Spleen (tissue), 11 donors: ENCODE results near the gene CCDC170. TPM values are rescaled to one million over a fixed set of nuclear protein-coding genes. Genes with fewer than 3 reads are reported as not detected.
A peak's percentile ranks its signal among the peaks of the same experiment; 100 is the strongest.

Source experiments
- DNase-seq: peaks from one replicate; pipeline ENCODE4 v3.0.0-alpha.2; 2020
- H3K27ac ChIP-seq, 8 donors: fragments of 200-600 bp; sonication (generic) in 7 of 8; 1 replicate in 4 of 8; 2 replicates in 4 of 8; pipeline versions ENCODE4 v1.5.0 to v1.8.0; 2016 to 2021; ENCODE audit warnings: inconsistent platforms in 4 of 8, mild to moderate bottlenecking in 4 of 8, moderate library complexity in 1 of 8
- H3K27me3 ChIP-seq, 7 donors: fragments of 200-600 bp; sonication (generic) in 6 of 7; replicated peaks in 1 of 7; 1 replicate in 4 of 7; 2 replicates in 3 of 7; pipeline versions ENCODE4 v1.5.0 to v1.8.0; 2016 to 2021; ENCODE audit warnings: inconsistent platforms in 3 of 7, mild to moderate bottlenecking in 1 of 7
- H3K36me3 ChIP-seq, 6 donors: fragments of 200-600 bp; sonication (generic) in 5 of 6; 1 replicate in 4 of 6; 2 replicates in 2 of 6; pipeline versions ENCODE4 v1.5.0 to v1.8.0; 2016 to 2021; ENCODE audit warnings: inconsistent platforms in 2 of 6
- H3K4me1 ChIP-seq, 6 donors: fragments of 200-600 bp; sonication (generic) in 5 of 6; 1 replicate in 3 of 6; 2 replicates in 3 of 6; pipeline versions ENCODE4 v1.5.0 to v1.8.0; 2016 to 2021; ENCODE audit warnings: inconsistent platforms in 3 of 6
- H3K4me3 ChIP-seq, 8 donors: fragments of 200-600 bp; sonication (generic) in 7 of 8; 1 replicate in 4 of 8; 2 replicates in 4 of 8; pipeline versions ENCODE4 v1.5.0 to v1.8.0; 2016 to 2021; ENCODE audit warnings: inconsistent platforms in 4 of 8, mild to moderate bottlenecking in 4 of 8, moderate library complexity in 2 of 8
- H3K9me3 ChIP-seq, 8 donors: fragments of 200-600 bp; sonication (generic) in 7 of 8; 1 replicate in 4 of 8; 2 replicates in 4 of 8; pipeline versions ENCODE4 v1.5.0 to v1.8.0; 2016 to 2021; ENCODE audit warnings: inconsistent platforms in 4 of 8
- POLR2A ChIP-seq, 3 donors: fragments of 450-650 bp; IDR thresholded peaks; one replicate each; pipeline ENCODE4 v1.5.1; 2017; ENCODE audit warnings: antibody characterized with exemption in 3 of 3, mild to moderate bottlenecking in 1 of 3
- POLR2AphosphoS5 ChIP-seq, 3 donors: sonication (generic); formaldehyde crosslinking; IDR thresholded peaks; one replicate each; pipeline ENCODE4 v1.5.1; 2017; ENCODE audit warnings: antibody characterized with exemption in 3 of 3
- WGBS, 5 donors: extraction: QIAGEN DNeasy Blood & Tissue Kit in 3 of 5; methylation state at CpG; one replicate each; pipeline versions ENCODE4 v1.1.5 to v1.1.7; 2013 to 2018; 5-methylcytosine and 5-hydroxymethylcytosine counted together
- intact Hi-C: fragments of 100-400 bp; cut with DNase I; formaldehyde crosslinking; loops from one replicate; pipeline ENCODE4 v1.15.0; 2023; ENCODE audit warnings: low total_unique reads
- polyA plus RNA-seq, 3 donors: library from polyadenylated mRNA; stranded (reverse); fragments of 200-250 nt; gene quantifications; one replicate each; pipeline ENCODE4 v1.2.1, GENCODE V29; 2013
- total RNA-seq, 7 donors: library from RNA; depleted of rRNA in 3 of 7; stranded (reverse); fragments of >200 nt in 3 of 7; fragmentation: NEBNext Ultra II Directional in 4 of 7; extraction: Animal tissue kit (Norgen Biotek cat#: 25700) in 4 of 7; gene quantifications; one replicate each; pipeline versions ENCODE4 v1.1.0 to v1.2.1, GENCODE V29; 2016 to 2021
- TF ChIP-seq, protein P1 (sequence below), 11 experiments: fragments of 200-600 bp in 7 of 11; fragments of 450-650 bp in 4 of 11; sonication (generic) in 4 of 11; IDR thresholded peaks in 8 of 11; conservative IDR thresholded peaks in 3 of 11; 1 replicate in 7 of 11; 2 replicates in 4 of 11; pipeline versions ENCODE4 v1.4.0 to v1.8.0; 2016 to 2021; ENCODE audit warnings: antibody characterized with exemption in 11 of 11, inconsistent platforms in 4 of 11, mild to moderate bottlenecking in 1 of 11
- donor health status: healthy with polysubstance abuse.
- donor health status: DM: no; HTN: no; CAD: no; lungs with moderate emphysema.
- donor health status: DM: no; HTN: no; CAD: no.
- donor health status: Bipolar disorder and iron deficiency.
- donor health status: healthy.
- donor health status: DM: no; HTN: no; CAD: no.
- donor health status: DM: yes; HTN: yes; CAD: no.

Gene CCDC170
- total and polyA plus RNA-seq, 10 donors, result 0.49 to 4.3 (median 2.2) TPM

DNA sequence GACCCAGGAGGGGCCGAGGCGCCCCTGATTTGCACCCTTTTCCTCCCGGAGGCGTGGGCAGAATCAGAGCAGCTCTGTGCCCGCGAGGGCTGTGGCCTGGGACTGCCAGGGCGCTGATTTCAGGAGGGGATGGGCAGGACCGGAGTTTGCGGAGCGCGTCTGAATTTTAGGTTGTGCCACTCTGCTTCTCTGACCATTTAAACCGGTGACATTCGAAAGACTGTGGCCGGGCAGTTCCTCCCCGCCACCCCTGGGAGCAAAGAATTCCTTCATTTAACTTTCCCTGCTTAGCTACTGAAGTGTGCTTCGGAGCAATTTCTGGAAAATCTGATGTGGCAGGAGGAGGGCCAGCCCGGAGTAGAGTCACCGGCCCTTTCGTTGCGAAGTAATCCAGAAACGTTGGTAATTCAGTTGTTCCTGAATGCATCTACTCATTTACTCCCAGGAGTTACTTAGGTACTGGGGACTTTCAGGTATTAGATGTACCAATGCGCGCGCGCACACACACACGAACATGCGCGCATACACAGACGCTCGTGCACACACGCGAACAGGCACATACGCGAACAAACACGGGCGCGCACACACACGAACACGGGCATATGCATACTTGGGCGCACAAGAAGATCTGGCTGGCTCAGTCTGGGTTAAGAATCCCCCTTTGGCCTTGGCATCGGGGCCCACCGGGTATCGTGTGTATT lies 568 bp downstream of the CCDC170 start:
- Histone ChIP-seq H3K27ac (peak overlapping the region; percentile 57 to 87 (median 84)), H3K36me3 (no peaks in the 10 kb centered on the region), H3K4me3 (peak overlapping the region; percentile 31 to 79 (median 59)), H3K9me3 (no peaks in the 10 kb centered on the region), H3K4me1 (peaks cover 0 to 48% (median 20%) of the 10 kb centered on the region in 6 donors), H3K27me3 (peaks cover 0 to 49% (median 10%) of the 10 kb centered on the region in 7 donors)
- intact Hi-C loops, result no loop called here
- TF ChIP-seq, protein P1, sequence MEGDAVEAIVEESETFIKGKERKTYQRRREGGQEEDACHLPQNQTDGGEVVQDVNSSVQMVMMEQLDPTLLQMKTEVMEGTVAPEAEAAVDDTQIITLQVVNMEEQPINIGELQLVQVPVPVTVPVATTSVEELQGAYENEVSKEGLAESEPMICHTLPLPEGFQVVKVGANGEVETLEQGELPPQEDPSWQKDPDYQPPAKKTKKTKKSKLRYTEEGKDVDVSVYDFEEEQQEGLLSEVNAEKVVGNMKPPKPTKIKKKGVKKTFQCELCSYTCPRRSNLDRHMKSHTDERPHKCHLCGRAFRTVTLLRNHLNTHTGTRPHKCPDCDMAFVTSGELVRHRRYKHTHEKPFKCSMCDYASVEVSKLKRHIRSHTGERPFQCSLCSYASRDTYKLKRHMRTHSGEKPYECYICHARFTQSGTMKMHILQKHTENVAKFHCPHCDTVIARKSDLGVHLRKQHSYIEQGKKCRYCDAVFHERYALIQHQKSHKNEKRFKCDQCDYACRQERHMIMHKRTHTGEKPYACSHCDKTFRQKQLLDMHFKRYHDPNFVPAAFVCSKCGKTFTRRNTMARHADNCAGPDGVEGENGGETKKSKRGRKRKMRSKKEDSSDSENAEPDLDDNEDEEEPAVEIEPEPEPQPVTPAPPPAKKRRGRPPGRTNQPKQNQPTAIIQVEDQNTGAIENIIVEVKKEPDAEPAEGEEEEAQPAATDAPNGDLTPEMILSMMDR (IDR thresholded peaks at IDR 0.05 in 8 of 11, conservative IDR thresholded peaks at IDR 0.05 in 3 of 11), result no peak
- TF ChIP-seq POLR2AphosphoS5 (IDR thresholded peaks at IDR 0.05) (peak in 2 of 3 donors; percentile 4 to 60), POLR2A (IDR thresholded peaks at IDR 0.05) (peak in 1 of 3 donors; percentile 11)
- 2 to 3% (median 2%) methylated on average over 28 to 43 of the region's 43 CpGs for WGBS, 5 donors
- DNase-seq, result peak; percentile 82

DNA sequence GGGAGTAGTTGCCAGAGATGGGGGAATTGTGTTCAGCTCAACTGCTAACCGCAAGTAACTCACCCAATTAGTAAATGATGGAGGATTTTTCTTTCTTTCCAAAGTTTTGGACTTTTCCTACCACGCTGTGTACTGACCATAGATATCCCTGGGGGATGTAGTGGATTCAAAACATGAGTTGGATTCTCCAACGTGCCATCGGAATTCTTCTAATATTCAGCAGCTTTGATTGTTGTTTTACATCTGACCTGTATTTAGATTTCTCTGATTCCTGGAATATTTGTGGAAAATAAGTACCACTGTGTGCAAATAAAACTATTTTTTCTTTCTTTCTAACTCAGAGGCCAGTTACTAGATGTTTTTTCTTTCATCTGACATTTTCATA lies 1.1 kb downstream of the CCDC170 start:
- intact Hi-C loops, result no loop called here

GRCh38 chr6:151495380-151495779 lies 1.6 kb downstream of the CCDC170 start:
- TF ChIP-seq, protein P1 (IDR thresholded peaks at IDR 0.05 in 8 of 11, conservative IDR thresholded peaks at IDR 0.05 in 3 of 11), result no peak
- TF ChIP-seq POLR2AphosphoS5 (IDR thresholded peaks at IDR 0.05), result no peak
- no peak for TF ChIP-seq POLR2A (IDR thresholded peaks at IDR 0.05)
- Histone ChIP-seq H3K4me3 (no peak overlapping the region), H3K27me3 (peaks cover 0 to 49% (median 10%) of the 10 kb centered on the region in 7 donors), H3K36me3 (no peaks in the 10 kb centered on the region), H3K9me3 (no peaks in the 10 kb centered on the region), H3K4me1 (peaks cover 0 to 58% (median 20%) of the 10 kb centered on the region in 6 donors), H3K27ac (no peak overlapping the region)
- no peak for DNase-seq
- WGBS, 5 donors, result 93 to 96% (median 94%) methylated on average over 9 of the region's 9 CpGs
- intact Hi-C loops, result no loop called here

More for the DNA sequence above, 1.1 kb downstream of the CCDC170 start:
- 44 to 57% (median 48%) methylated on average over 4 of the region's 4 CpGs for WGBS, 5 donors
- Histone ChIP-seq H3K27ac (peak overlapping the region in 5 of 8 donors; percentile 79 to 87 (median 84)), H3K4me1 (peaks cover 0 to 54% (median 20%) of the 10 kb centered on the region in 6 donors), H3K4me3 (peak overlapping the region in 6 of 8 donors; percentile 56 to 79 (median 62)), H3K36me3 (no peaks in the 10 kb centered on the region), H3K9me3 (no peaks in the 10 kb centered on the region), H3K27me3 (peaks cover 0 to 49% (median 10%) of the 10 kb centered on the region in 7 donors)
- no peak for DNase-seq
- TF ChIP-seq POLR2AphosphoS5 (IDR thresholded peaks at IDR 0.05) (no peak), POLR2A (IDR thresholded peaks at IDR 0.05) (no peak)
- TF ChIP-seq, protein P1 (IDR thresholded peaks at IDR 0.05 in 8 of 11, conservative IDR thresholded peaks at IDR 0.05 in 3 of 11), result no peak

DNA sequence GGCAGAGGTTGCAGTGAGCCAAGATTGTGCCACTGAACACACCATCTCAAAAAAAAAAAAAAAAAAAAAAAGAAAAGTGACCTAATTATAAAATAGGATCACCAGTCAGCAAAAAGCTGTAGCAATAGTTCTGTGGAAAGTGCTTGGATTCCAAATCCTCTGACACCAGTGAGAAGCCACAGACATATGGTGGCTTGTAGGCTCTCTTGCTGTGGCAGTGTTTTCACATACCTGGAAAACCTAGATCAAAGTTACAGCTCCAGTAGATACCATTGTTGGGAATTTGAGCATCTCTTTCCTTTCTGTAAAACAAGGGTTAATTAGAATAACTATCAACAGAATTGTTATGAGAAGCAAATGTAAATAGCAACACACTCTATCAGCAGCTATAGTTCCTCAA lies 4.1 kb downstream of the CCDC170 start:
- Histone ChIP-seq H3K36me3 (no peaks in the 10 kb centered on the region), H3K27ac (peak overlapping the region in 7 of 8 donors; percentile 28 to 84 (median 67)), H3K4me1 (peaks cover 0 to 73% (median 21%) of the 10 kb centered on the region in 6 donors), H3K27me3 (peaks cover 0 to 32% (median 10%) of the 10 kb centered on the region in 7 donors), H3K4me3 (peak overlapping the region in 1 of 8 donors; percentile 19), H3K9me3 (no peaks in the 10 kb centered on the region)
- DNase-seq, result no peak
- TF ChIP-seq, protein P1 (IDR thresholded peaks at IDR 0.05 in 8 of 11, conservative IDR thresholded peaks at IDR 0.05 in 3 of 11), result no peak
- TF ChIP-seq POLR2AphosphoS5 (IDR thresholded peaks at IDR 0.05) (no peak), POLR2A (IDR thresholded peaks at IDR 0.05) (no peak)
- intact Hi-C loops, result no loop called here
